SJCRH30 (cell line): ENCODE measurements around the gene CTSA. TPM values are rescaled to one million over a fixed set of nuclear protein-coding genes. Genes with fewer than 3 reads are reported as not detected.
"Not testable (repeated sequence)": the region's sequence is repeated elsewhere in the genome, so short reads cannot be mapped to it uniquely, and the experiment has no call there.

Experiments used
- DNase-seq, 2 experiments: peaks; one replicate each; pipeline ENCODE4 v3.0.0-alpha.2; 2015 to 2020
- H3K27ac ChIP-seq: fragments of 250-450 bp; sonication (Bioruptor Pico); 2 replicates; pipeline ENCODE4 v1.5.1; 2020; ENCODE audit warnings: mild to moderate bottlenecking, moderate library complexity
- H3K27me3 ChIP-seq: fragments of 250-450 bp; sonication (Bioruptor Pico); 2 replicates; pipeline ENCODE4 v1.5.1; 2020; ENCODE audit warnings: mild to moderate bottlenecking, moderate library complexity
- H3K36me3 ChIP-seq: fragments of 250-450 bp; sonication (Bioruptor Pico); 2 replicates; pipeline ENCODE4 v1.5.1; 2020; ENCODE audit warnings: mild to moderate bottlenecking, moderate library complexity
- H3K4me1 ChIP-seq: fragments of 250-450 bp; sonication (Bioruptor Pico); 2 replicates; pipeline ENCODE4 v1.5.1; 2020; ENCODE audit warnings: mild to moderate bottlenecking, moderate library complexity
- H3K4me3 ChIP-seq: fragments of 250-450 bp; sonication (Bioruptor Pico); 2 replicates; pipeline ENCODE4 v1.5.1; 2020; ENCODE audit warnings: mild to moderate bottlenecking, moderate library complexity
- H3K9me3 ChIP-seq: fragments of 250-450 bp; sonication (Bioruptor Pico); replicated peaks from 2 replicates; pipeline ENCODE4 v1.5.1; 2020; ENCODE audit warnings: mild to moderate bottlenecking, moderate library complexity
- total RNA-seq: library from RNA; depleted of rRNA; stranded (reverse); fragments of >200 nt; shearing (Covaris generic); gene quantifications from 2 replicates; pipeline ENCODE4 v1.2.3, GENCODE V29; 2014

The CTSA gene
- total RNA-seq, 1 experiment from 2014 or later: 91.4 TPM

- no peak for DNase-seq
- Histone ChIP-seq H3K27ac (no peak overlapping the region), H3K4me3 (no peak overlapping the region), H3K36me3 (no peaks in the 10 kb centered on the region), H3K9me3 (no peaks in the 10 kb centered on the region), H3K27me3 (no peaks in the 10 kb centered on the region), H3K4me1 (peaks cover 37% of the 10 kb centered on the region)
Observed at GRCh38 chr20:45927071-45927878, 36.1 kb downstream of the CTSA start.

DNA sequence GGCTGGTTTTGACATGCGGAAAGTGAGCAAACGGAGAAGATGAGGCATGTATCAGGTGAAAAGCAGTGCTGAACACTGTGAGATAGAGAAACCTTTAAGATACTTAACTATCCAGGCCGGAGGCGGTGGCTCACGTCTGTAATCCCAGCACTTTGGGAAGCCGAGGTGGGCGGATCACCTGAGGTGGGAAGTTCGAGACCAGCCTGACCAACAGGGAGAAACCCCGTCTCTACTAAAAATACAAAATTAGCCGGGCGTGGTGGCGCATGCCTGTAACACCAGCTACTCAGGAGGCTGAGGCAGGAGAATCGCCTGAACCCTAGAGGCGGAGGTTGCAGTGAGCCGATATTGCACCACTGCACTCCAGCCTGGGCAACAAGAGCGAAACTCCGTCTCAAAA is 40.5 kb downstream of the CTSA start:
- not testable (repeated sequence) for H3K36me3 ChIP-seq, H3K4me1 ChIP-seq, H3K9me3 ChIP-seq, H3K4me3 ChIP-seq, H3K27ac ChIP-seq, DNase-seq, H3K27me3 ChIP-seq

DNA sequence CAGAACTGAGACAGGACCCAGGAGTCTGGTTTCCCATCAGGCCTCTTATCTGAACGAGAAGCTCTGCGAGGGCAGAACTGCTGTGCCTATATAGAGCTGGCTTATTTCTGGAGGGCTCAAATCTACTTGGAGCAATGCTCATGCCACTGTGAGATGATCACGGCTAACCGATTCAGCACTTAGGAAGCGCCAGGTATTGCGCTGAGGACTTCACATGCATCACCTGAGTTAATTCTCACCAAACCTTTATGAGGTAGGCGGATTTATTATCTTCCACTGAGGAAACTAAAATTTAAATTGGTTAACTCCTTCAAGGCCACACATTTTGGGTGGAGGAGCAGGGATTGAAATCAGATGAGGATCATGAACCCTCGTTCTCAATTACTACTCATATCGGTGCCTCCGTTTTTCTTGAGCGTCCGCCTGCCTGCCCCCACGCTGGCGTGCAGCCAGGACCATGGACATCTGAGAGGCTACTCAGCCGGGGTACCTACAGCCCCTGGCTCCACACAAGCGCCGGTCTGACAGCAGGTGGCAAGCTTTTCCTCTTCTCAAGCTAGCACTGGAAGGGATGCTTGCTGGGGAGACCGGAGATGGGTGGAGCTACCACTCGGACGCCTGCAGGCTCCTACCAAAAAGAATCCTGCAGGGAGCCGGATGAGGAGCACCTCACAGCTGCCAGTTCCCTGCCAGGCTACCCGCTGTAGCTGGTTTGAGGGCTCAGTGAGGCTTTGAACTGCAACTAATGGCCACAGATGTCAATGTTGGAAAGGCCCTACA is 42.3 kb downstream of the CTSA start:
- H3K36me3 ChIP-seq: peaks cover 2% of the 10 kb centered on the region; the same call in 1 of the 2 replicates
- peaks cover 3% of the 10 kb centered on the region for H3K4me1 ChIP-seq
- peak overlapping the region; percentile 100 for H3K27ac ChIP-seq
- peak; percentile 93 to 95 for DNase-seq
- no peaks in the 10 kb centered on the region for H3K27me3 ChIP-seq
- peak overlapping the region; percentile 99 for H3K4me3 ChIP-seq
- H3K9me3 ChIP-seq: no peaks in the 10 kb centered on the region

GRCh38 chr20:45934046-45934585 is 43.0 kb downstream of the CTSA start:
- no peaks in the 10 kb centered on the region for H3K9me3 ChIP-seq
- peak overlapping the region; percentile 99 for H3K4me3 ChIP-seq
- H3K36me3 ChIP-seq: peaks cover 9% of the 10 kb centered on the region; the same call in 1 of the 2 replicates
- H3K27ac ChIP-seq: peak overlapping the region; percentile 100
- no peaks in the 10 kb centered on the region for H3K27me3 ChIP-seq
- DNase-seq: peak; percentile 67 to 75
- peaks cover 3% of the 10 kb centered on the region for H3K4me1 ChIP-seq

DNA sequence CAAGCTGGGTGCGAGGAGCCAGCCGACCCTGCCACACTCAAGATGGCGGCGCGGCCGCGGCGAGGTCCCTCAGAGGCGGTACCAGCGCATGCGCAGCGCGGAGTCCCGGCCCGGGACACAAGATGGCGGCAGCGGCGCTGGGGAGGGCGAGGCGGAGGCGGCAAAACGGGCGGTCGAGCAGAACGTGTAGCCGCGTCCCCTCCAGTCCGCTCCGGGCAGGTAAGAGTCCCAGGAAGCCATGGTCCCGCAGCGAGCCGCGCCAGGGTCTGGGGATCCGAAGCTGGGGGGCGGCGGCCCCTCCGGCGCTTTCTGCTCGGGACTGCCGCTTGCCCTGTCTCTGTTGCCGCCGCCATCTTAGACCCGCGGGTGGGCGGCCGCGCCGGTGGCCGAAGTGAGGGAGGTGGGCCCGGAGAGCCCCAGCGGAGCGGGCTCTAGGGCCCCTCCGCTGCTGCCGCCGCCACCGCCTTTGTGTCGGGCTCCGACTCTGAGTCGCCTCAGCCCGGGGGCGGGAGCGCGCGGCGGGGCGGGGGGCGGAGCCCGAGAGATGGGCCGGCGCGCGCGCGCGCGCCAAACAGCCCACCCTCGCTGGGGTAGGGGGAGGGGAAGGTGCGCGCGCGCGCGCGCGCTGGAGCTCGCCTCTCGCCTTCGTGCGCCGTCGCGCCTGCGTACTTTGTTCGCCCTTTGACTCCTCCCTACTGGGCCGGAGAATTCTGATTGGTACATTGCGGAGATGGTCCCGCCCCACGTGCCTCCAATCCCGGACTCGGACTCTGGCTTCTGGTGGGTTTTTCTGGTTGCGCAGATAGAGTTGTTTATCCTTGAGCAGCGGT is 43.7 kb downstream of the CTSA start, which contains the start of gene PCIF1:
Gene PCIF1, plus strand, starts transcription at position 98 of the 830 bp plus-strand sequence. CDS start 4,317 bp downstream, outside the sequence.
- DNase-seq: peak; percentile 99 to 100
- H3K4me3 ChIP-seq: peak within 1 kb of the TSS; percentile 99
- H3K27ac ChIP-seq: peak within 1 kb of the TSS; percentile 100
- peaks cover 16% of the 10 kb centered on the region for H3K36me3 ChIP-seq
- H3K27me3 ChIP-seq: no peaks in the 10 kb centered on the region
- H3K4me1 ChIP-seq: peaks cover 3% of the 10 kb centered on the region
- H3K9me3 ChIP-seq: no peaks in the 10 kb centered on the region

DNA sequence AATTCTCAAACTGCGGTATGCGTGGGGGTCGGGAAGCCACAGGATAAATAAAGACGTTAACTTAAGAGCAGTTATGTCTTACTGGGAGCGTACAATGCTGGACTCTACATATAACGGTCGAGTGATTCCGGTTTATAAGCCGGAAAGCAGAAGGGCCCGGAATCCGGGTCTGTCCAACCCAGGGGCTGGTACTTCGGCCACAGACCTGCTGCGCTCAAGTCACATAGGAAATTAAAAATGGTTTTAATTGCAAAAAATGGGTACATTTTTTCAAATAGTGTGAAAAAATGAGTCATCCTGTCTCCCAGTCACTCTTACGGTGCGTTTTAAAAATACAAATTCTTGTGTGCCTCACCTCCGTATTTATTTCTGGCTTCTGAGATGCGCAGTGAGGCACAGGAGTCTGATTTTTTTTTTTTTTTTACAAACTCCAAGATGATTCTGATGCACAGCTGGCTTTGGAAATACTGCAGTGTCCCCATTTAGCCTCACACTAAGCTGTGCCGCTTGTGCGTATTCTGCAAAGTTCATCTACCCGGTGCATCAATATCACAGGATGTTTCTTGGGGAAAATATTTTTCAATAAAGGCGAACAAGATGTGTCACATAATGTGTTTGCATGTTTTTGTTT is 44.4 kb downstream of the CTSA start:
- peak in 1 of 2 experiments; percentile 50 for DNase-seq
- Histone ChIP-seq H3K36me3 (peaks cover 18% of the 10 kb centered on the region), H3K9me3 (no peaks in the 10 kb centered on the region), H3K27ac (peak overlapping the region; percentile 100), H3K4me3 (peak overlapping the region; percentile 99), H3K4me1 (peaks cover 3% of the 10 kb centered on the region), H3K27me3 (no peaks in the 10 kb centered on the region)

GRCh38 chr20:45937765-45938164 is 46.6 kb downstream of the CTSA start:
- no peak overlapping the region for H3K4me3 ChIP-seq
- no peak for DNase-seq
- H3K27me3 ChIP-seq: no peaks in the 10 kb centered on the region
- peak overlapping the region; percentile 18 for H3K27ac ChIP-seq
- H3K9me3 ChIP-seq: no peaks in the 10 kb centered on the region
- H3K36me3 ChIP-seq: peaks cover 30% of the 10 kb centered on the region
- H3K4me1 ChIP-seq: peaks cover 3% of the 10 kb centered on the region

DNA sequence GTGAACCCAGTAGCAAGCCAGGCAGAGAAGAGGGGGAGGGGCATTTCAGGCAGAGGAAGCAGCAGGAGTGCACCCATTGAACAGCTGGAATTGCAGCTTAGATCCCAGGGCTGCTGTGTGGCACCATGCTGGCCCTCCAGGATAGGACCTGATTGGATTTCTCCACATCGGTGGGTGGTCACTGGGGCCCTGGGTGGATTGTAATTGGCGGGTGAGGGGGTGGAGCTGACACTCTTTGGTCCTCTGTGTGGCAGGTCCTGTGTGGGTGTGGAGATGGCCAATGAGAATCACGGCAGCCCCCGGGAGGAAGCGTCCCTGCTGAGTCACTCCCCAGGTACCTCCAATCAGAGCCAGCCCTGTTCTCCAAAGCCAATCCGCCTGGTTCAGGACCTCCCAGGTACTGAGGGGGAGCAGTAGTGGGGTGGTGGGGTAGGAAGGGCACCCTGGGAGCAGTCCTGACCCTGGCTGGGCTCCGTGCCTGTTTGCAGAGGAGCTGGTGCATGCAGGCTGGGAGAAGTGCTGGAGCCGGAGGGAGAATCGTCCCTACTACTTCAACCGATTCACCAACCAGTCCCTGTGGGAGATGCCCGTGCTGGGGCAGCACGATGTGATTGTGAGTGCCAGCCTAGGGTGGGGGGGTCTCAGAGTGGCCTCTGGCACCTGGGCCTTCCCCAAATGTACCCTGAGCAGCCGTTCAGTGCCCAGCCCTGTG is 47.7 kb downstream of the CTSA start:
- no peak for DNase-seq
- Histone ChIP-seq H3K9me3 (no peaks in the 10 kb centered on the region), H3K27me3 (no peaks in the 10 kb centered on the region), H3K4me1 (no peaks in the 10 kb centered on the region; the same call in none of the 2 replicates), H3K36me3 (peaks cover 41% of the 10 kb centered on the region), H3K27ac (no peak overlapping the region), H3K4me3 (no peak overlapping the region)

- no peak overlapping the region for H3K27ac ChIP-seq
- peaks cover 53% of the 10 kb centered on the region for H3K36me3 ChIP-seq
- H3K4me3 ChIP-seq: no peak overlapping the region
- H3K9me3 ChIP-seq: no peaks in the 10 kb centered on the region
- DNase-seq: no peak
- H3K4me1 ChIP-seq: no peaks in the 10 kb centered on the region; the same call in none of the 2 replicates
- no peaks in the 10 kb centered on the region for H3K27me3 ChIP-seq
Observed at GRCh38 chr20:45940053-45940452, 48.9 kb downstream of the CTSA start.

- Histone ChIP-seq H3K36me3 (peaks cover 57% of the 10 kb centered on the region), H3K4me1 (no peaks in the 10 kb centered on the region; the same call in none of the 2 replicates), H3K4me3 (no peak overlapping the region), H3K27me3 (no peaks in the 10 kb centered on the region), H3K9me3 (no peaks in the 10 kb centered on the region), H3K27ac (no peak overlapping the region)
- DNase-seq: no peak
Observed at GRCh38 chr20:45940469-45940868, 49.3 kb downstream of the CTSA start.

DNA sequence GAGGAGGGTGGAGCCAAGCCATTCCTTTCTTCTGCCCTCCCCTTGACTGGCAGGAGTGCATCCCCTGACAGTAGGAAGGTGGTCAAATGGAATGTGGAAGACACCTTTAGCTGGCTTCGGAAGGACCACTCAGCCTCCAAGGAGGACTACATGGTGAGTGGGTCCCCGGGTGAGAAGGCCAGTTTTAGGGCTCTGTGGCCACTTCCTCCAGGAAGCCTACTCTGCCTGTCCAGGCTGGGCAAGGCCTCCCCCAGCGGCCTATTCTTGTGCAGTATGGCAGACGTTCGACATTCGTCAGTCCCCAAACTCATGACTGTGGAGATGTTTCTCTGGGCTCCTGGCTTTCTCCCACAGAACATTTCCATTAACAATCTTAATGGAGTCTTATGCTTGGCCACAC is 52.5 kb downstream of the CTSA start:
- H3K36me3 ChIP-seq: peaks cover 81% of the 10 kb centered on the region
- H3K27me3 ChIP-seq: no peaks in the 10 kb centered on the region
- H3K4me3 ChIP-seq: no peak overlapping the region
- peaks cover 1% of the 10 kb centered on the region; the same call in 1 of the 2 replicates for H3K4me1 ChIP-seq
- no peak for DNase-seq
- H3K27ac ChIP-seq: no peak overlapping the region
- no peaks in the 10 kb centered on the region for H3K9me3 ChIP-seq

GRCh38 chr20:45944151-45944964 is 53.2 kb downstream of the CTSA start:
- Histone ChIP-seq H3K9me3 (no peaks in the 10 kb centered on the region), H3K4me1 (peaks cover 5% of the 10 kb centered on the region; the same call in 1 of the 2 replicates), H3K27me3 (no peaks in the 10 kb centered on the region), H3K4me3 (no peak overlapping the region), H3K27ac (no peak overlapping the region), H3K36me3 (peaks cover 80% of the 10 kb centered on the region)
- no peak for DNase-seq
